HEK293 (cell line): ENCODE data around the gene MYO5B.
A peak's percentile ranks its signal among the peaks of the same experiment; 100 is the strongest.

Experiments used
- CTCF ChIA-PET: fragments of 350-600 bp; formaldehyde crosslinking; extraction: SDS; loops from one replicate; lab custom pipeline; 2021; ENCODE audit warnings: antibody characterized with exemption; lab: Yijun Ruan, JAX
- POLR2A ChIA-PET: fragments of 300-600 bp; formaldehyde crosslinking; extraction: SDS; loops from one replicate; lab custom pipeline; 2020; ENCODE audit warnings: antibody characterized with exemption, inconsistent platforms; lab: Yijun Ruan, JAX
- H3K27ac ChIP-seq: fragments of 200-500 bp; sonication (Bioruptor generic); 2 replicates; pipeline ENCODE4 v1.5.1; 2014; ENCODE audit warnings: low read depth, low read length, control low read depth, inconsistent platforms; ENCODE audit errors: extremely low read depth
- H3K36me3 ChIP-seq, 2 experiments: fragments of 200-500 bp in 1 of 2; sonication (Bioruptor generic) in 1 of 2; 1 replicate in 1 of 2; 2 replicates in 1 of 2; pipeline ENCODE4 v1.5.1; 2014 to 2017; ENCODE audit warnings: inconsistent platforms in 2 of 2, low read length in 2 of 2; ENCODE audit not compliant: control insufficient read depth in 2 of 2, insufficient read depth in 1 of 2
- H3K4me1 ChIP-seq: fragments of 200-500 bp; sonication (Bioruptor generic); 2 replicates; pipeline ENCODE4 v1.5.1; 2014; ENCODE audit warnings: mild to moderate bottlenecking, low read length, inconsistent platforms; ENCODE audit not compliant: control insufficient read depth, insufficient read depth
- H3K4me3 ChIP-seq: 2 replicates; pipeline ENCODE4 v1.5.1; 2011; ENCODE audit warnings: low read depth, mild to moderate bottlenecking, control low read depth, low read length, moderate library complexity
- H3K9me3 ChIP-seq: fragments of 200-500 bp; sonication (Bioruptor generic); 2 replicates; pipeline ENCODE4 v1.5.1; 2014; ENCODE audit warnings: low read depth, low read length, inconsistent platforms; ENCODE audit not compliant: control insufficient read depth, insufficient read depth
- HOXD13 ChIP-seq: sonication (generic); formaldehyde crosslinking; IDR thresholded peaks from 2 replicates; pipeline ENCODE4 v1.8.0; 2022; ENCODE audit warnings: missing genetic modification reagents, borderline replicate concordance
- SP2 ChIP-seq: fragments of 450-650 bp; formaldehyde crosslinking; IDR thresholded peaks from 2 replicates; pipeline ENCODE4 v1.5.1; 2016; ENCODE audit warnings: missing biosample characterization, missing genetic modification characterization
- ZBTB10 ChIP-seq: fragments of 450-650 bp; formaldehyde crosslinking; IDR thresholded peaks from 2 replicates; pipeline ENCODE4 v1.5.1; 2016; ENCODE audit warnings: missing biosample characterization, missing genetic modification characterization
- ZBTB20 ChIP-seq: fragments of 450-650 bp; formaldehyde crosslinking; IDR thresholded peaks from 2 replicates; pipeline ENCODE4 v1.5.1; 2016; ENCODE audit warnings: missing biosample characterization, missing genetic modification characterization
- ZBTB21 ChIP-seq: fragments of 450-650 bp; formaldehyde crosslinking; IDR thresholded peaks from 2 replicates; pipeline ENCODE4 v1.5.1; 2017; ENCODE audit warnings: missing biosample characterization, missing genetic modification characterization
- ZBTB26 ChIP-seq: fragments of 450-650 bp; formaldehyde crosslinking; optimal IDR thresholded peaks from 2 replicates; pipeline ENCODE3; 2016; ENCODE audit warnings: missing biosample characterization, mild to moderate bottlenecking, missing genetic modification characterization
- ZFHX2 ChIP-seq: fragments of 450-650 bp; formaldehyde crosslinking; conservative IDR thresholded peaks from 2 replicates; pipeline ENCODE4 v1.5.1; 2016; ENCODE audit warnings: missing biosample characterization, missing genetic modification characterization
- ZNF157 ChIP-seq: fragments of 450-650 bp; formaldehyde crosslinking; IDR thresholded peaks from 2 replicates; pipeline ENCODE4 v1.5.1; 2016; ENCODE audit warnings: missing biosample characterization, missing genetic modification characterization
- ZNF202 ChIP-seq: fragments of 450-650 bp; formaldehyde crosslinking; IDR thresholded peaks from 2 replicates; pipeline ENCODE4 v1.5.1; 2016; ENCODE audit warnings: missing biosample characterization, missing genetic modification characterization, borderline replicate concordance
- ZNF24 ChIP-seq: fragments of 450-650 bp; formaldehyde crosslinking; IDR thresholded peaks from 2 replicates; pipeline ENCODE4 v1.5.1; 2016; ENCODE audit warnings: missing biosample characterization, missing genetic modification characterization
- ZNF266 ChIP-seq: fragments of 450-650 bp; formaldehyde crosslinking; IDR thresholded peaks from 2 replicates; pipeline ENCODE4 v1.5.1; 2016; ENCODE audit warnings: missing biosample characterization, missing genetic modification characterization, low read depth
- ZNF341 ChIP-seq: fragments of 450-650 bp; formaldehyde crosslinking; IDR thresholded peaks from 2 replicates; pipeline ENCODE4; 2016; ENCODE audit warnings: low read depth, missing biosample characterization, missing genetic modification characterization
- ZNF350 ChIP-seq: fragments of 450-650 bp; formaldehyde crosslinking; IDR thresholded peaks from 2 replicates; pipeline ENCODE4 v1.5.0; 2017; ENCODE audit warnings: missing biosample characterization, mild to moderate bottlenecking, missing genetic modification characterization
- ZNF423 ChIP-seq: fragments of 450-650 bp; formaldehyde crosslinking; IDR thresholded peaks from 2 replicates; pipeline ENCODE4 v1.5.1; 2016; ENCODE audit warnings: missing biosample characterization, missing genetic modification characterization
- ZNF473 ChIP-seq: fragments of 450-650 bp; formaldehyde crosslinking; IDR thresholded peaks from 2 replicates; pipeline ENCODE4 v1.5.1; 2017; ENCODE audit warnings: missing biosample characterization, missing genetic modification characterization
- ZNF529 ChIP-seq: fragments of 450-650 bp; formaldehyde crosslinking; IDR thresholded peaks from 2 replicates; pipeline ENCODE4 v1.5.1; 2017; ENCODE audit warnings: missing genetic modification characterization, missing biosample characterization; ENCODE audit not compliant: insufficient replicate concordance
- ZNF596 ChIP-seq: fragments of 450-650 bp; IDR thresholded peaks from 2 replicates; pipeline ENCODE4 v1.5.0; 2018; ENCODE audit warnings: missing biosample characterization, mild to moderate bottlenecking, missing genetic modification characterization, moderate library complexity
- ZNF654 ChIP-seq: fragments of 450-650 bp; formaldehyde crosslinking; IDR thresholded peaks from 2 replicates; pipeline ENCODE4 v1.5.1; 2016; ENCODE audit warnings: low read depth, missing biosample characterization, missing genetic modification characterization
- ZNF677 ChIP-seq: fragments of 450-650 bp; IDR thresholded peaks from 2 replicates; pipeline ENCODE4 v1.5.0; 2018; ENCODE audit warnings: missing biosample characterization, mild to moderate bottlenecking, missing genetic modification characterization, moderate library complexity
- ZNF768 ChIP-seq: fragments of 450-650 bp; formaldehyde crosslinking; IDR thresholded peaks from 2 replicates; pipeline ENCODE4 v1.5.1; 2018; ENCODE audit warnings: missing biosample characterization, mild to moderate bottlenecking, missing genetic modification characterization
- ZNF791 ChIP-seq: fragments of 450-650 bp; formaldehyde crosslinking; IDR thresholded peaks from 2 replicates; pipeline ENCODE4 v1.5.1; 2016; ENCODE audit warnings: missing biosample characterization, missing genetic modification characterization
- TF ChIP-seq, protein P1 (sequence below): sonication (generic); formaldehyde crosslinking; IDR thresholded peaks from 2 replicates; pipeline ENCODE4 v1.8.1; 2022; ENCODE audit warnings: mild to moderate bottlenecking, moderate library complexity, missing genetic modification reagents
- TF ChIP-seq, protein P2 (sequence below): fragments of 450-650 bp; formaldehyde crosslinking; IDR thresholded peaks from 2 replicates; pipeline ENCODE4 v1.5.1; 2017; ENCODE audit warnings: missing biosample characterization, missing genetic modification characterization

The MYO5B gene

DNA sequence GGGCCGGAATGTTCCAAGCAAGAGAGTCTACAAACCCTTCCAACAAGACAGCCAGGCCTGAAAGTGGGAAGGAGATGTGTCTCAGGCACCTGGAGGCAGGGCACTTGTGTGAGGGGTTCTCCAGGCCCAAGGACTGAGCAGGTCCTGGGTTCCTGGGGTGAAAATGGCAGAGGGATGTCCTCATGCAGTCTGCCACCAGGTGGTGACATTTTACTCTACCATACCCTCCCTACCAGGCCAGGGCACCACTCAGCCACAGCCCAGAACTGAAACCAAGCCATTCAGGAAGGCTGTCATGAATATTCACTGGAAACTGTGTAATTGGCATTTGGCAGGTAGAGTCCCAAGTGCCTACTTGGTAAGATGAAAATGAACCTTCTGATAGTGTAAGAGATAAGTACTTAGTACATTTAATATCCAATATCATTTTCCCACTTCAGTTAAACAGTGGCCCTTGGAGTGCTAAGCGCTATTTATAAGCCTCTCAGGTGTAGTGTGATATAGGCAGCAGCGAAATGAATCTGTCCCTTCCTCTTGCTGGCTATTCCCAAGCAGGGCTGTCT lies 185.1 kb downstream of the MYO5B start:
- POLR2A ChIA-PET: no interaction called here
- no peaks in the 10 kb centered on the region for H3K4me1 ChIP-seq
- H3K9me3 ChIP-seq: no peaks in the 10 kb centered on the region
- CTCF ChIA-PET: interaction anchor here (1.2 to 1.6 kb wide), 2 partner anchors 185 to 348 kb away, joined by 3 to 6 read pairs; partner anchors contain the start of gene MYO5B
- no peak overlapping the region for H3K4me3 ChIP-seq
- TF ChIP-seq ZNF596 (no peak), ZBTB21 (tag by site-specific recombination) (no peak), ZNF266 (no peak), ZNF654 (tag by site-specific recombination) (peak; percentile 44), ZFHX2 (no peak), ZNF791 (tag by site-specific recombination) (no peak), ZNF157 (tag by site-specific recombination) (0 out of 2 replicates have a peak, but pooled peaks have one; percentile 27), ZNF473 (no peak), ZNF677 (tag by site-specific recombination) (no peak), HOXD13 (no peak), ZNF341 (tag by site-specific recombination) (no peak), ZNF423 (tag by site-specific recombination) (no peak), SP2 (tag by site-specific recombination) (no peak), ZBTB20 (tag by site-specific recombination) (no peak), ZNF529 (tag by site-specific recombination) (no peak)
- TF ChIP-seq, protein P1, sequence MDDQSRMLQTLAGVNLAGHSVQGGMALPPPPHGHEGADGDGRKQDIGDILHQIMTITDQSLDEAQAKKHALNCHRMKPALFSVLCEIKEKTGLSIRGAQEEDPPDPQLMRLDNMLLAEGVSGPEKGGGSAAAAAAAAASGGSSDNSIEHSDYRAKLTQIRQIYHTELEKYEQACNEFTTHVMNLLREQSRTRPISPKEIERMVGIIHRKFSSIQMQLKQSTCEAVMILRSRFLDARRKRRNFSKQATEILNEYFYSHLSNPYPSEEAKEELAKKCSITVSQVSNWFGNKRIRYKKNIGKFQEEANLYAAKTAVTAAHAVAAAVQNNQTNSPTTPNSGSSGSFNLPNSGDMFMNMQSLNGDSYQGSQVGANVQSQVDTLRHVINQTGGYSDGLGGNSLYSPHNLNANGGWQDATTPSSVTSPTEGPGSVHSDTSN (CRISPR knock-in tag): no peak
- TF ChIP-seq, protein P2, sequence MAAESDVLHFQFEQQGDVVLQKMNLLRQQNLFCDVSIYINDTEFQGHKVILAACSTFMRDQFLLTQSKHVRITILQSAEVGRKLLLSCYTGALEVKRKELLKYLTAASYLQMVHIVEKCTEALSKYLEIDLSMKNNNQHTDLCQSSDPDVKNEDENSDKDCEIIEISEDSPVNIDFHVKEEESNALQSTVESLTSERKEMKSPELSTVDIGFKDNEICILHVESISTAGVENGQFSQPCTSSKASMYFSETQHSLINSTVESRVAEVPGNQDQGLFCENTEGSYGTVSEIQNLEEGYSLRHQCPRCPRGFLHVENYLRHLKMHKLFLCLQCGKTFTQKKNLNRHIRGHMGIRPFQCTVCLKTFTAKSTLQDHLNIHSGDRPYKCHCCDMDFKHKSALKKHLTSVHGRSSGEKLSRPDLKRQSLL: no peak
- H3K36me3 ChIP-seq: no peaks in the 10 kb centered on the region
- H3K27ac ChIP-seq: no peak overlapping the region

DNA sequence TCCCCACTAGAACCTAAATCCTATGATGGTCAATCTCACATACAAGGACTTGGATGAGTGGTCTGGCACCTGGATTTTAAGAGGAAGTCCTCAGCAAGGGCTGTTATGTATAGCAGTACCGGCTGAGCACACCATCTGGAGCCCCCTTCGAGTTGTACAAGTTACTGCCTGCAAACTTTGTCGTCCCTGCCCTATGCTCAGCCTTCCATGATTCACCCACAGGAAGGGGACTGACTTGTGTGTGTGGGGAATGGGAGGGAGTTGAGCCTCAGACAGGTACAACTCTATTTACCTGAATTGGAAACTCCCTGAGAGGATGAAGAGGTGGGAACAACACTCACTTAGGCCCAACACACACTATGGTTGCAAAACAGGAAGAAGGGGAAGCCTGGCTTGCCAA lies 186.6 kb downstream of the MYO5B start:
- Histone ChIP-seq H3K27ac (no peak overlapping the region), H3K4me3 (no peak overlapping the region), H3K4me1 (no peaks in the 10 kb centered on the region), H3K9me3 (no peaks in the 10 kb centered on the region), H3K36me3 (no peaks in the 10 kb centered on the region)
- ChIA-PET CTCF (interaction anchor here (1.1 to 2.8 kb wide), 2 partner anchors 15 to 196 kb away, joined by 5 to 9 read pairs; no protein-coding TSS in a partner anchor), POLR2A (no interaction called here)
- TF ChIP-seq ZNF24 (tag by site-specific recombination) (no peak), ZNF768 (tag by site-specific recombination) (no peak), ZNF350 (tag by site-specific recombination) (no peak), ZBTB26 (tag by site-specific recombination) (no peak), ZNF202 (tag by site-specific recombination) (no peak), ZBTB10 (tag by site-specific recombination) (no peak)
